ENCODE results near the gene TPM2.

Gene TPM2

GRCh38 chr9:35675732-35676392 lies 13.9 kb downstream of the TPM2 start:
- DNase-seq (ENCODE audit: extremely low spot score) = no peak
- no peak for TF ChIP-seq NFRKB (IDR thresholded peaks at IDR 0.05)
- TF ChIP-seq, protein P1, sequence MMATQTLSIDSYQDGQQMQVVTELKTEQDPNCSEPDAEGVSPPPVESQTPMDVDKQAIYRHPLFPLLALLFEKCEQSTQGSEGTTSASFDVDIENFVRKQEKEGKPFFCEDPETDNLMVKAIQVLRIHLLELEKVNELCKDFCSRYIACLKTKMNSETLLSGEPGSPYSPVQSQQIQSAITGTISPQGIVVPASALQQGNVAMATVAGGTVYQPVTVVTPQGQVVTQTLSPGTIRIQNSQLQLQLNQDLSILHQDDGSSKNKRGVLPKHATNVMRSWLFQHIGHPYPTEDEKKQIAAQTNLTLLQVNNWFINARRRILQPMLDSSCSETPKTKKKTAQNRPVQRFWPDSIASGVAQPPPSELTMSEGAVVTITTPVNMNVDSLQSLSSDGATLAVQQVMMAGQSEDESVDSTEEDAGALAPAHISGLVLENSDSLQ (IDR thresholded peaks at IDR 0.05) = no peak
- TF ChIP-seq ZNF384 (IDR thresholded peaks at IDR 0.05) = no peak
- ChIA-PET CTCF (no interaction called here), POLR2A (interaction anchor here (0.8 to 1.6 kb wide), 2 partner anchors 11 to 21 kb away, joined by 3 to 5 read pairs; partner anchors contain the start of gene ARHGEF39)

GRCh38 chr9:35675204-35675603 lies 14.5 kb downstream of the TPM2 start:
- DNase-seq (ENCODE audit: extremely low spot score) = no peak
- TF ChIP-seq, protein P1 (IDR thresholded peaks at IDR 0.05) = no peak
- TF ChIP-seq BHLHE40 (IDR thresholded peaks at IDR 0.05; ENCODE audit: borderline replicate concordance) (no peak), HDGF (IDR thresholded peaks at IDR 0.05; ENCODE audit: borderline replicate concordance) (no peak), FOXM1 (IDR thresholded peaks at IDR 0.05; ENCODE audit: borderline replicate concordance) (no peak), FOXA1 (IDR thresholded peaks at IDR 0.05) (no peak), ZNF384 (IDR thresholded peaks at IDR 0.05) (no peak), NFRKB (IDR thresholded peaks at IDR 0.05) (no peak), LEF1 (IDR thresholded peaks at IDR 0.05; ENCODE audit: borderline replicate concordance) (no peak)
- POLR2A ChIA-PET = no interaction called here
- CTCF ChIA-PET = no interaction called here

DNA sequence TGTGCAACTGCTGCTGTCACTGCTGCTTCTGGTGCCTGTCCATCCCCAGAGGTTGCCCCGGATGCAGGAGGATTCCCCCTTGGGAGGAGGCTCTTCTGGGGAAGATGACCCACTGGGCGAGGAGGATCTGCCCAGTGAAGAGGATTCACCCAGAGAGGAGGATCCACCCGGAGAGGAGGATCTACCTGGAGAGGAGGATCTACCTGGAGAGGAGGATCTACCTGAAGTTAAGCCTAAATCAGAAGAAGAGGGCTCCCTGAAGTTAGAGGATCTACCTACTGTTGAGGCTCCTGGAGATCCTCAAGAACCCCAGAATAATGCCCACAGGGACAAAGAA lies 15.7 kb downstream of the TPM2 start:
- ChIA-PET CTCF (no interaction called here), POLR2A (no interaction called here)
- no peak for TF ChIP-seq HDGF (IDR thresholded peaks at IDR 0.05; ENCODE audit: borderline replicate concordance)
- no peak for TF ChIP-seq ARNT (IDR thresholded peaks at IDR 0.05)
- no peak for TF ChIP-seq LEF1 (IDR thresholded peaks at IDR 0.05; ENCODE audit: borderline replicate concordance)
- TF ChIP-seq FOXA1 (IDR thresholded peaks at IDR 0.05) = no peak
- no peak for TF ChIP-seq SUZ12 (IDR thresholded peaks at IDR 0.05)
- TF ChIP-seq TARDBP (IDR thresholded peaks at IDR 0.05) = no peak
- no peak for TF ChIP-seq CTBP1 (IDR thresholded peaks at IDR 0.05; ENCODE audit: borderline replicate concordance)
- TF ChIP-seq ELF4 (IDR thresholded peaks at IDR 0.05) = no peak
- no peak for TF ChIP-seq FOXK2 (IDR thresholded peaks at IDR 0.05)
- TF ChIP-seq BHLHE40 (IDR thresholded peaks at IDR 0.05; ENCODE audit: borderline replicate concordance) = no peak
- DNase-seq (ENCODE audit: extremely low spot score) = no peak

GRCh38 chr9:35673132-35674024 lies 16.3 kb downstream of the TPM2 start, which contains the start of gene CA9:
Gene CA9 (plus strand): TSS chr9:35673928. CDS start chr9:35673960, 32 bp downstream.
- CTCF ChIA-PET = interaction anchor here (0.9 kb wide), 1 partner anchor 23 kb away, joined by 3 read pairs; no protein-coding TSS in a partner anchor
- POLR2A ChIA-PET = no interaction called here
- no peak for DNase-seq (ENCODE audit: extremely low spot score)
- no peak for TF ChIP-seq TARDBP (IDR thresholded peaks at IDR 0.05)

- ChIA-PET POLR2A (interaction anchor here (2.8 kb wide), 1 partner anchor 11 kb away, joined by 11 read pairs; the partner anchor contains the start of genes CCDC107 and RMRP), CTCF (interaction anchor here (1.1 to 1.2 kb wide), 2 partner anchors 27 to 63 kb away, joined by 3 to 4 read pairs; partner anchors contain the start of gene CREB3)
- TF ChIP-seq ZNF384 (IDR thresholded peaks at IDR 0.05) = no peak
- TF ChIP-seq FOXK2 (IDR thresholded peaks at IDR 0.05) = no peak
- no peak for TF ChIP-seq FOXM1 (IDR thresholded peaks at IDR 0.05; ENCODE audit: borderline replicate concordance)
- TF ChIP-seq HDGF (IDR thresholded peaks at IDR 0.05; ENCODE audit: borderline replicate concordance) = no peak
- TF ChIP-seq FOXA1 (IDR thresholded peaks at IDR 0.05) = no peak
- TF ChIP-seq CTBP1 (IDR thresholded peaks at IDR 0.05; ENCODE audit: borderline replicate concordance) = no peak
- TF ChIP-seq SUZ12 (IDR thresholded peaks at IDR 0.05) = no peak
- TF ChIP-seq TARDBP (IDR thresholded peaks at IDR 0.05) = no peak
- TF ChIP-seq LEF1 (IDR thresholded peaks at IDR 0.05; ENCODE audit: borderline replicate concordance) = no peak
- TF ChIP-seq NFRKB (IDR thresholded peaks at IDR 0.05) = no peak
- TF ChIP-seq, protein P1 (IDR thresholded peaks at IDR 0.05) = no peak
- no peak for TF ChIP-seq ARNT (IDR thresholded peaks at IDR 0.05)
- TF ChIP-seq L3MBTL2 (conservative IDR thresholded peaks at IDR 0.05) = no peak
- no peak for TF ChIP-seq BHLHE40 (IDR thresholded peaks at IDR 0.05; ENCODE audit: borderline replicate concordance)
- no peak for TF ChIP-seq ELF4 (IDR thresholded peaks at IDR 0.05)
- no peak for TF ChIP-seq SP1 (IDR thresholded peaks at IDR 0.05)
- no peak for DNase-seq (ENCODE audit: extremely low spot score)
These were observed 20.2 kb downstream of the TPM2 start for GRCh38 chr9:35669331-35670145.

DNA sequence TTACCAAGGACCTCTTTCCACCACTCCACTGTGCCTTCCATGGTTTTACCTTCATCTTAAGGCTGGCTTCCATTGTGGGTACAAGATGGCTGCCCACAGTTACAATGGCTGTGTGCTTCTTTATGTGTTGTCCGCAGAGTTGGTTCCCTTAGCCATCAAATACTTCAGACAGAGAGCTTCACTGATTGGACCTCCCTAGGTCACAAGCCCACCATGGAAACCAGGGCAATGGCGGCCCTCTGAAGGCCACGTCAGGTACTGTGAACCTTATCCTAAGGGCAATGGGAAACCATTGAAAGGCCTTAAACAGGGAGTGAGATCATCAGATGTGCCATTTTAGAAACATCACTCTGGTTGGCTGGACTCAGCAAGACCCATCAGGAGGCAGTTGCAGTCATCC lies 21.8 kb downstream of the TPM2 start:
- CTCF ChIA-PET = no interaction called here
- DNase-seq (ENCODE audit: extremely low spot score) = no peak
- POLR2A ChIA-PET = no interaction called here
- no peak for TF ChIP-seq NFRKB (IDR thresholded peaks at IDR 0.05)
- TF ChIP-seq SUZ12 (IDR thresholded peaks at IDR 0.05) = no peak
- TF ChIP-seq FOXA1 (IDR thresholded peaks at IDR 0.05) = no peak
- TF ChIP-seq FOXK2 (IDR thresholded peaks at IDR 0.05) = no peak
- no peak for TF ChIP-seq L3MBTL2 (conservative IDR thresholded peaks at IDR 0.05)
- no peak for TF ChIP-seq CTBP1 (IDR thresholded peaks at IDR 0.05; ENCODE audit: borderline replicate concordance)
- TF ChIP-seq ARNT (IDR thresholded peaks at IDR 0.05) = no peak
- no peak for TF ChIP-seq SP1 (IDR thresholded peaks at IDR 0.05)
- TF ChIP-seq LEF1 (IDR thresholded peaks at IDR 0.05; ENCODE audit: borderline replicate concordance) = no peak
- TF ChIP-seq HDGF (IDR thresholded peaks at IDR 0.05; ENCODE audit: borderline replicate concordance) = no peak
- no peak for TF ChIP-seq FOXM1 (IDR thresholded peaks at IDR 0.05; ENCODE audit: borderline replicate concordance)
- TF ChIP-seq, protein P1 (IDR thresholded peaks at IDR 0.05) = no peak
- TF ChIP-seq TARDBP (IDR thresholded peaks at IDR 0.05) = no peak
- TF ChIP-seq BHLHE40 (IDR thresholded peaks at IDR 0.05; ENCODE audit: borderline replicate concordance) = no peak
- TF ChIP-seq ELF4 (IDR thresholded peaks at IDR 0.05) = no peak
